ENCODE data around the gene ABL2. TPM values are rescaled to one million over a fixed set of nuclear protein-coding genes. Genes with fewer than 3 reads are reported as not detected.
A peak's percentile ranks its signal among the peaks of the same experiment; 100 is the strongest.

The ABL2 gene
- total and polyA plus RNA-seq, 9 of the 15 experiments (the other 6 are each of a cell fraction or from before 2014, with no cell fraction given), result 1.4 to 15.0 (median 8.6) TPM

- TF ChIP-seq REST (IDR thresholded peaks at IDR 0.05; ENCODE audit: borderline replicate concordance), result peak; percentile 78
- no peak for TF ChIP-seq REST (CRISPR knock-in tag; IDR thresholded peaks at IDR 0.05; ENCODE audit: low read depth)
- TF ChIP-seq ZNF232 (CRISPR knock-in tag; IDR thresholded peaks at IDR 0.05), result no peak
- no peak for TF ChIP-seq ZNF239 (CRISPR knock-in tag; IDR thresholded peaks at IDR 0.05)
- no peak for TF ChIP-seq SMARCA4 (IDR thresholded peaks at IDR 0.05)
- no peak for TF ChIP-seq RBM15 (IDR thresholded peaks at IDR 0.05; ENCODE audit: insufficient read depth, low read length)
- no peak for TF ChIP-seq ZNF174 (CRISPR knock-in tag; IDR thresholded peaks at IDR 0.05)
- TF ChIP-seq RNF219 (CRISPR knock-in tag; IDR thresholded peaks at IDR 0.05), result no peak
- TF ChIP-seq ZBTB33 (CRISPR knock-in tag; IDR thresholded peaks at IDR 0.05), result 0 out of 2 replicates have a peak, but pooled peaks have one; percentile 5
- TF ChIP-seq, protein P1, sequence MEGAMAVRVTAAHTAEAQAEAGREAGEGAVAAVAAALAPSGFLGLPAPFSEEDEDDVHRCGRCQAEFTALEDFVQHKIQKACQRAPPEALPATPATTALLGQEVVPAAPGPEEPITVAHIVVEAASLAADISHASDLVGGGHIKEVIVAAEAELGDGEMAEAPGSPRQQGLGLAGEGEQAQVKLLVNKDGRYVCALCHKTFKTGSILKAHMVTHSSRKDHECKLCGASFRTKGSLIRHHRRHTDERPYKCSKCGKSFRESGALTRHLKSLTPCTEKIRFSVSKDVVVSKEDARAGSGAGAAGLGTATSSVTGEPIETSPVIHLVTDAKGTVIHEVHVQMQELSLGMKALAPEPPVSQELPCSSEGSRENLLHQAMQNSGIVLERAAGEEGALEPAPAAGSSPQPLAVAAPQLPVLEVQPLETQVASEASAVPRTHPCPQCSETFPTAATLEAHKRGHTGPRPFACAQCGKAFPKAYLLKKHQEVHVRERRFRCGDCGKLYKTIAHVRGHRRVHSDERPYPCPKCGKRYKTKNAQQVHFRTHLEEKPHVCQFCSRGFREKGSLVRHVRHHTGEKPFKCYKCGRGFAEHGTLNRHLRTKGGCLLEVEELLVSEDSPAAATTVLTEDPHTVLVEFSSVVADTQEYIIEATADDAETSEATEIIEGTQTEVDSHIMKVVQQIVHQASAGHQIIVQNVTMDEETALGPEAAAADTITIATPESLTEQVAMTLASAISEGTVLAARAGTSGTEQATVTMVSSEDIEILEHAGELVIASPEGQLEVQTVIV (CRISPR knock-in tag; IDR thresholded peaks at IDR 0.05; ENCODE audit: borderline replicate concordance), result 0 out of 2 replicates have a peak, but pooled peaks have one; percentile 49
Observed at GRCh38 chr1:179121159-179121938, 108.1 kb downstream of the ABL2 start (continued).
